NB4 (cell line): ENCODE measurements around the gene MAN2B2.
"Not testable (repeated sequence)": the region's sequence is repeated elsewhere in the genome, so short reads cannot be mapped to it uniquely, and the experiment has no call there.

Source experiments
- DNase-seq: peaks from one replicate; pipeline ENCODE4 v3.0.0; 2010; ENCODE audit warnings: low read depth
- H3K4me3 ChIP-seq: one replicate; pipeline ENCODE4 v1.5.1; 2011; ENCODE audit warnings: mild to moderate bottlenecking, low read depth, low read length, moderate library complexity
- MYC ChIP-seq: IDR thresholded peaks from 2 replicates; pipeline ENCODE4 v1.6.1; 2011; ENCODE audit warnings: low read depth, low read length
- POLR2A ChIP-seq: IDR thresholded peaks from 2 replicates; pipeline ENCODE4 v1.6.1; 2011; ENCODE audit warnings: mild to moderate bottlenecking; ENCODE audit not compliant: insufficient read length; ENCODE audit errors: extremely low read depth
- TF ChIP-seq, protein P1 (sequence below): IDR thresholded peaks from one replicate; pipeline ENCODE4 v1.5.1; 2012; ENCODE audit warnings: low read depth, low read length
- TF ChIP-seq, protein P2 (sequence below): IDR thresholded peaks from 2 replicates; pipeline ENCODE4 v1.6.1; 2011; ENCODE audit warnings: low read depth, low read length

MAN2B2 gene

DNA sequence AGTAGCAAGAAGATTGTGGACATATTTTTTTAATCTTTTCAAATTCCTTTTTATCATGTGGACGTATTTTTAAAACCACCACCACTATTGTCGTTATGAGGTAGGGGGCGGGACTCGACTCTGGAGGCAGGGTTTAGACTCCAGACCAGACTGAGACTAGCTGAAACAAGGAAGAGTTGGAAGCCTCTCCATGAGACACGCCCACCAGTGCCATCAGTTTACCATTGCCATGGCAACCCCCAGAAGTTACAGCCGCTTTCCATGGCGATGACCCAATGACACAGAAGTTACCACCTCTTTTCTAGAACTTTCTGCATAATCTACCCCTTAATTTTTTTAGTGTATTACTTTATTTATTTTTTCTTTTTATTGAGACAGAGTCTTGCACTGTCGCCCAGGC is 74.2 kb downstream of the MAN2B2 start:
- TF ChIP-seq, protein P1, sequence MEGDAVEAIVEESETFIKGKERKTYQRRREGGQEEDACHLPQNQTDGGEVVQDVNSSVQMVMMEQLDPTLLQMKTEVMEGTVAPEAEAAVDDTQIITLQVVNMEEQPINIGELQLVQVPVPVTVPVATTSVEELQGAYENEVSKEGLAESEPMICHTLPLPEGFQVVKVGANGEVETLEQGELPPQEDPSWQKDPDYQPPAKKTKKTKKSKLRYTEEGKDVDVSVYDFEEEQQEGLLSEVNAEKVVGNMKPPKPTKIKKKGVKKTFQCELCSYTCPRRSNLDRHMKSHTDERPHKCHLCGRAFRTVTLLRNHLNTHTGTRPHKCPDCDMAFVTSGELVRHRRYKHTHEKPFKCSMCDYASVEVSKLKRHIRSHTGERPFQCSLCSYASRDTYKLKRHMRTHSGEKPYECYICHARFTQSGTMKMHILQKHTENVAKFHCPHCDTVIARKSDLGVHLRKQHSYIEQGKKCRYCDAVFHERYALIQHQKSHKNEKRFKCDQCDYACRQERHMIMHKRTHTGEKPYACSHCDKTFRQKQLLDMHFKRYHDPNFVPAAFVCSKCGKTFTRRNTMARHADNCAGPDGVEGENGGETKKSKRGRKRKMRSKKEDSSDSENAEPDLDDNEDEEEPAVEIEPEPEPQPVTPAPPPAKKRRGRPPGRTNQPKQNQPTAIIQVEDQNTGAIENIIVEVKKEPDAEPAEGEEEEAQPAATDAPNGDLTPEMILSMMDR, result no peak
- TF ChIP-seq POLR2A (no peak), MYC (no peak)
- TF ChIP-seq, protein P2, sequence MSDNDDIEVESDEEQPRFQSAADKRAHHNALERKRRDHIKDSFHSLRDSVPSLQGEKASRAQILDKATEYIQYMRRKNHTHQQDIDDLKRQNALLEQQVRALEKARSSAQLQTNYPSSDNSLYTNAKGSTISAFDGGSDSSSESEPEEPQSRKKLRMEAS, result no peak
- H3K4me3 ChIP-seq, result no peak overlapping the region
- DNase-seq, result no peak

DNA sequence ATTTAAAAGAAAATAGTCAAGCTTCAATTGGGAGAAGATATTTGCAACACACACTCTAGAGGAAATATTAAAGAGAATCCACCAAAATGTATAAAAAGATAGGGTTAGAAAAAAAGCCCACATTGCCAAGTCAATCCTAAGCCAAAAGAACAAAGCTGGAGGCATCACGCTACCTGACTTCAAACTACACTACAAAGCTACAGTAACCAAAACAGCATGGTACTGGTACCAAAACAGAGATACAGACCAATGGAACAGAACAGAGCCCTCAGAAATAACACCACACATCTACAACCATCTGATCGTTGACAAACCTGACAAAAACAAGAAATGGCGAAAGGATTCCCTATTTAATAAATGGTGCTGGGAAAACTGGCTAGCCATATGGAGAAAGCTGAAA is 79.2 kb downstream of the MAN2B2 start:
- not testable (repeated sequence) for H3K4me3 ChIP-seq

DNA sequence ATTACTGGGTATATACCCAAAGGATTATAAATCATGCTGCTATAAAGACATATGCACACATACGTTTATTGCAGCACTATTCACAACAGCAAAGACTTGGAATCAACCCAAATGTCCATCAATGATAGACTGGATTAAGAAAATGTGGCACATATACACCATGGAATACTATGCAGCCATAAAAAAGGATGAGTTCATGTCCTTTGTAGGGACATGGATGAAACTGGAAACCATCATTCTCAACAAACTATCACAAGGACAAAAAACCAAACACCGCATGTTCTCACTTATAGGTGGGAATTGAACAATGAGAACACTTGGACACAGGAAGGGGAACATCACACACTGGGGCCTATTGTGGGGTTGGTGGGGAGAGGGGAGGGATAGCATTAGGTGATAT is 80.3 kb downstream of the MAN2B2 start:
- not testable (repeated sequence) for H3K4me3 ChIP-seq, DNase-seq

More for the DNA sequence above, 79.2 kb downstream of the MAN2B2 start:
- DNase-seq, result not testable (repeated sequence)

DNA sequence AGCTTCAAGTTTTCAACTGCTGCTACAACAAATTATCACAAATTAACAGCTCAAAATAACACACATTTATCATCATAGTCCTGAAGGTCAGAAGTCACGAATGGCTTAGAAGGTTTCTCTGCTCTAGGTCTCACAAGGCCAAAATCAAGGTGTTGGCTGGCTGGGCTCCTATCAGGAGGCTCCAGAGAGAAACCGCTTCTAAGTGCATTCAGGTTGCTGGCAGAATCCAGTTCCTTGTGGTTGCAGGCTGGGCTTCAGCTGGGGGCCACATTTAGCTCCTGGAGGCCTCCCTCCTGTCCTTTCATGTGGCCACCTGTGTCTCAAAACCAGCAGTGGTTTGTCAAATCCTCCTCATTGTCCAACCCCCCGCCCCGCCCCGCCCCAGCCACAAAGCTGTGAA is 80.9 kb downstream of the MAN2B2 start:
- DNase-seq, result no peak
- no peak for TF ChIP-seq POLR2A
- no peak for TF ChIP-seq MYC
- TF ChIP-seq, protein P1, result no peak
- TF ChIP-seq, protein P2, result no peak
- H3K4me3 ChIP-seq, result no peak overlapping the region

DNA sequence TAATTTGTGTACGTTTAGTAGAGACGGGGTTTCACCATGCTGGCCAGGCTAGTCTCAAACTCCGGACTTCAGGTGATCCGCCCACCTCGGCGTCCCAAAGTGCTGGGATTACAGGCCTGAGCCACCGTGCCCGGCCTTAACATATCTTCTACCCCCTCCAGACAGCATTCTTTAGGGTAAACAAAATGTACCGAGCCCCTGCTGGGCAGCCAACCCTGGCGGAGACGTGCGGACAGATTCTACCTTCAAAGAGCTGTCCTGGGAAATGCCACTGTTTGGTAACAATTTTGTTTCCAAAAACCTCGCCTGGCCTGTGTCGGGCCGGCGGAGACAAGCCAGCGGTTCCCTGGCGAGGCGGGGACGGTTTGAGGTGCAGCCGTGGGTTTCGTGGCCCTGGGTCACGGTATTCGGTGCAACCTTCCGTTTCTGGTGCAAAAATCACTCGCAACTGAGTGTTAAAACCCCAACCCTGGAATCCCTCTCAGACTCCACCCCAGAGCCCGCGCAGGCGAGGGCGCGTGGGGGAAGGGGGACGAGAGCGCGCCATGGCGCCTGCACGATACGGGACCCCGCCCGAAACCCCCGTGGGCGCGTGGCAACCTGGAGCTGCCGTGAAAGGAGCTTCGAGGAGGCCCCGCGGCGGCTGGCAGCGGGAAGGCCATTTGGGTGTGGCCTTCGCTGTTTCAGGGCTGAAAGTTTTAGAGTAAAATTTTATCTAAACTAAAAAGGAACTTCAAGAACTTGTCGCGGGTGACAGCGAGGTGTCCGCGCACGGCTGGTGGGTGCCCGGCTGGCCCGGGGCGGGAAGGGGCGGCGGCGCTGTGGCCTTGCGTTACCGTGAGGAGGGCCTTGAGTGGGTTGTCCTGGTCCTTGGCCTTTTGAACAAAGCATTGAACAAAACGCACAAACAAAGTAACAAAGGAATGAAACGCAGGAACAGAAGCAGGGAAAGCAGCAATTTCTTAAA is 82.5 kb downstream of the MAN2B2 start:
- no peak overlapping the region for H3K4me3 ChIP-seq
- no peak for DNase-seq
- TF ChIP-seq, protein P1, result no peak
- TF ChIP-seq, protein P2, result no peak
- TF ChIP-seq POLR2A, result no peak
- TF ChIP-seq MYC, result no peak

DNA sequence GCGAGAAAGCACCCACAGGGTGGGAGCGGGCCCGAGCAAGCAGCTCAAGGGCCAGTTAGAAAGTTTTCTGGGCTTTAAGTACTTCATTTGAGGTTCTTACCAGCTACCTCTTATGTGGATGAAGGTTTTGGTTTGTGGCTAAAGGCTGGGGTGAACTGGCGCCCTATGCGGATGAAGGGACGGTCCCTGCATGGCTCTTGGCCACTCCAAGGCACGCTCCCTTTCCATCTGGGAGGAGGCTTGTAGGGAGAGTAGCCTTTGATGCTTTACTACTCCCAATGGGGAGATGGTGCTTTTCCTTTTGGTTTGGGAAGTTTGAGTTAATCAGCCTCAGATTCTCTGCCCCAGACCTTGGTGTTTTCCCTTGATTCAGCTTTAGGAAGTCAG is 83.2 kb downstream of the MAN2B2 start:
- no peak for DNase-seq
- H3K4me3 ChIP-seq, result no peak overlapping the region
- TF ChIP-seq POLR2A (no peak), MYC (no peak)
- TF ChIP-seq, protein P1, result no peak
- TF ChIP-seq, protein P2, result no peak
